Stimulated activated CD8-positive, alpha-beta memory T cell treated with anti-CD3 and anti-CD28 coated beads, Interleukin-4, amount 100 ng/mL, for 48 hours (primary cell): ENCODE results near the gene VEZT.
A peak's percentile ranks its signal among the peaks of the same experiment; 100 is the strongest.

Experiments used
- DNase-seq: peaks from one replicate; pipeline ENCODE4 v3.0.0-alpha.2; 2020

Gene VEZT

GRCh38 chr12:95201056-95201670 is 16.4 kb upstream of the VEZT start:
- no peak for DNase-seq

- no peak for DNase-seq
These were observed 14.7 kb upstream of the VEZT start for GRCh38 chr12:95202691-95203486.

DNA sequence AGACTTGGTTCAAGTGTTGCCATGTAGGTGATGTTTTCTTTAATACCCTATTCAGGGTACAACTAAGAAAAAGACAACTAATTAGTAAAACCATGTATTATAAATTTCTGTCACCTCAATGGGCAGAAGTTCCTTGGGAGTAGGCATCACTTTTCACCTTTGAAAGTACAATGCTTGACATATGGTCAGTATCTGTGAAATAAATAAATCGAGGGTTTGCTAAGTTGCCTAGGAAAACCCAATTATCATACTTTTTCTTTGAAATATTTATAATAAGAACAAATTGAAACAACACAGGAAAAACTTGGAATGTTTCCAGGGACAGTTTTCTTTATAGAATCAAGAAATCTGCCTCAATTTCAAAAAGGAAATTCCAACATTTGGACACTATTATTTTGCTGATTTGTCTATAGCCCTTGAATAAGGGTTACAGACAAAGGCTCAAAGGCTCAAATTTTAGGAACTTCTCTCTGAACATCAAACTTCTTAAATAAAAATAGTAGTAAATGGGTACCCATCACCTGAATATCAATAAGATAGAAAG is 14.0 kb upstream of the VEZT start:
- DNase-seq, result no peak

- no peak for DNase-seq
These were observed 13.3 kb upstream of the VEZT start for GRCh38 chr12:95204141-95204866.

GRCh38 chr12:95205016-95205624 is 12.5 kb upstream of the VEZT start:
- no peak for DNase-seq

DNA sequence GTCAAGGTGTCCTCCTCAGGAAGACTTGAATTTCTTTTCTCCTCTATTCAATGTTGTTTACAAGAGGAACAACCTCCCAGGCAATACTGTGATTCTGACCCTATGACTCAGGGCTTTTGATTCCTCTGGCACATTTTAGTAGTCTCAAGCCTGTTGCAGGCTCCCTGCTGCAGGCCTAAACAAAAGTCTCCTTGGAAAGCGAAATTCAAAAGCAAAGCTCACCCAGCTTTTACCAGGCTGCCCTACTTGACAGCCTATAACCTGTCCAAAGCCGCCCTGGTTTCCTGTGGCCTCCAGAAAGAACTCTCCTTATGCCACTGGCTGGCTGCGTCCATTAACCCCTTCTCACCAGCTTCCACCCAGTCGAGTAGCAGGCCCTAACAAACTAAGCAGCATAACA is 11.9 kb upstream of the VEZT start:
- no peak for DNase-seq

DNA sequence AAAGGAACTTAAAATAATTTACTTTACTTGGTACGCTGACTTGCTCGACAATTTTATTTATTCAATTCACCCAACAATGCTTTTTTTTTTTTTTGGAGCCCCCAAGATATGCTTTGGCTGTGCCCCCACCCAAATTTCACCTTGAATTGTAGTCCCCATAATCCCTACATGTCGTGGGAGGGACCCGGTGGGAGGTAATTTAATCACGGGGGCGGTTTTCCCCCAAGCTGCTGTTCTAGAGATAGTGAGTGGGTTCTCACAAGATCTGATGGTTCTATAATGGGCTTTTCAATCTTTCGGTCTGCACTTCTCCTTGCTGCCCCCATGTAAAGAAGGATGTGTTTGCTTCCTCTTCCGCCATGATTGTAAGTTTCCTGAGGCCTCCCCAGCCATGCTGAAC is 10.7 kb upstream of the VEZT start:
- no peak for DNase-seq

DNA sequence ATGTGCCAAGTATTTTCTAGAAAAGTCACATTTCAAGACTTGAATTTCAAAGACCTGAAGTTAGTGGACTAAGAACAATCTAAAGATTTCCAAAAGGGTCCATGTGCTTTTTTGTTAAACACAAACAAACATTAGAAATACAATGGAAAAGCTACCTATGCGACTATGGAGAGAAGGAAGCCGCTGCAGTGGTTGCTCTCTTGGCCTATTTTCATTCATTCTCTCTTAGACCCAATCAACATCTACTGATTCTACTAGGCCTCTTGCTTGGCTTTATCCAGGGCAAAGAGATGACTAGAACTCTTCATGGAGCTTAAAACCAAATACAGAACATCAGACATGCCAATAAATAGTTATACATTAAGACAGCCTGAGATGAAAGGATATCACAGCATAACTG is 10.2 kb upstream of the VEZT start:
- DNase-seq, result no peak

DNA sequence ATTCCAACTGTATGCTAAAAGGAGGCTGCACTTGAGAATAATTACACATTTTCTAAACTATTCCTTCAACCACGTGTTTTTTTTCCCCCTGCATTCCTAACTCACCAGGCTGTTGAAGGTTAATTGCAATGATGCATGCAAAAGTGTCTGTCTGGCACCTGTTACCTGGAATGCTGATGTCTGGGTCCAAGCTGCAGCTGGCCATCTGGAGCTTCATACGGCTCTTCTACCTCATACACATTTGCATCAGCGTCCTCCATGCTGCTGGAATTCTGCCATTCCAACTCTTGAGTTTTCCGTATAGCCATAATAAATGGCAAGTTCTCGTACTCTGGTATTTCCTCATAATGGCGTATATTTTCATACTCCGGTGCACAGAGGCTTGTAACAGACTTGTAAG is 8.9 kb upstream of the VEZT start:
- DNase-seq, result no peak

DNA sequence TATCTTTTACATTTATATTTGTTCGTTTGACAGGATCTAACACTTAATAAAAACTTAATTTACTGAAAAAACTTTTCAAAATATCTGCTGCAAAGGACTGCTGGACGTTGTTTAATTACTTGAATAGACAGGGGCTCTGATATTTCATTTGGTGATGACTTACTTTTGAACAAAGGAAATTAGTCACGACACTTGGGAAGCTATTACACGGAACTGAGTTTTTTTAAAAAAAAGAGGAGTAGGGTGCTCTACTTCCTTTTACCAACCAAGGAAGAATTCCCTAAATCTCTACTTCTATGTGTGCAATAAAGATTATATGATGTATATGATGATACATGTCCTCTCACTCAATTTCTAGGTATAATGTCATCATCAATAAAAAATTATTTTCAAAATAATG is 5.0 kb upstream of the VEZT start:
- DNase-seq, result no peak

GRCh38 chr12:95213119-95213518 is 4.5 kb upstream of the VEZT start:
- DNase-seq, result no peak

GRCh38 chr12:95213928-95214327 is 3.7 kb upstream of the VEZT start:
- DNase-seq, result no peak

- DNase-seq, result no peak
These were observed 3.1 kb upstream of the VEZT start for GRCh38 chr12:95214466-95214865.

DNA sequence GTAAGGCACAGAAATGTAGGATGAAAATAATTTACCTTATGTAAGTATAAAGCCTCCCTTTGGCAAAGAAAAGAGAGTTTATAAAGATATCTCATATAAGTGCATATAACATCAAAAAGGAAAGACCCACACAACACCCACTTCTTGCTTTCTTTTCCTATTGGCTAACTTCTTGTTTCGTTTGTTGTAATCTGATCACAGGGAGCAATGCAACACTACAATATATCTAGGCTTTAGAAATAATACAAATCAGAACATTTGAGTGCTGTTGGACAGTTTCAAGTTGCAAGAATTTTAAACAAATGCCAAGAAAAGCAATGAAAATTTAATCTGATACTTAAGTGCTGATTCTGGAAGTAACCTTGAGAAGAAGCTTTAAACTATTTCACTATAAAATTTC is 1.7 kb upstream of the VEZT start:
- DNase-seq, result no peak

GRCh38 chr12:95216711-95217376 is 763 bp upstream of the VEZT start:
- DNase-seq, result no peak

DNA sequence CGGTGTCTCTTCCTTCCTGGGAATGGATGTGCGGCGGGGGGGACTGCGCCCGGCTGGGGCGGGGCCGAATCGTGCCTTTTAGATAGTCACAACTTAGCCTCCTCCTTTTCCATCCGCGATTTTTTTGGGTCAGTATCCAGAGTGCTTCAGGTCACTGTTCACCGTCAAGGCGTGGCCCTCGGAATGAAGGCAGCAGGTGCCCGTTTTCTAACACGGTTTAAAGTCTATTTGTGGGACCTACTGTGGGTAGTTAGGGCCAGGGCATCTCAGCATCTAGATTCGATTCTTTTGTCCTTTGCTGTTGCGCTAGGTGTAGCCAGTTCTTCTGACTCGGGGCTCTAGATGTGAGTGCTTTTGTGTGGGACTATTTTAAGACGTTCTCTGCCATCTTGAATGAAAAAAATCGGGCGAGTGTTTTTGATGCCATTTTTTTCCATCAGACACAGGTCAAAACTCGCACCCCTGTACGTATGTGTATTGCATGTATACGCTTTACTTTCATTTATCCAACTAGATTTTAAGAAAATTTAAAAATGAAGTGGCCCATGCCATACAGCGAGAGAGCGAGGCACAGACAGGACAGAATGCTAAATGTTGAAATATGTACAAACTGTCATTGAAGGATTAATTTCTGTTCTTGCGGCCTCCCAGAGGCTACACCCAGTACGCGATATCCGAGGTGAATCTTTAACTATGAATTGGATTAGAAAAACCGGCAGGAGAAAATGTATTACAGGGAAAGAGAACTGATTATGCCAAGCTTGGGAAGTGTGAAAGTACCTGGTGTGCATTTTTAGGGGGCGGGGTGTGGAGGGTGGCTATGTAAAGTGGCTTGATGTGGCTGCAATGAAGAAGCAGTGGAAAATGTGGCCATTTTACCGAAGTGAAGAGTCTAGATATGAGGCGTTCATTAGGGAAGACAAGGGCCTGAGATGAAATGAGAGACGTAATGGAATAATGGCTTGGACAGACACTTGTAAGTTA is 835 bp downstream of the VEZT start:
- DNase-seq, result peak; percentile 63

- DNase-seq, result no peak
These were observed 2.6 kb downstream of the VEZT start for GRCh38 chr12:95220190-95220589.

GRCh38 chr12:95220726-95221125 is 3.1 kb downstream of the VEZT start:
- DNase-seq, result no peak

GRCh38 chr12:95224202-95225170 is 6.9 kb downstream of the VEZT start:
- no peak for DNase-seq

GRCh38 chr12:95225645-95226212 is 8.1 kb downstream of the VEZT start:
- no peak for DNase-seq
